ENCODE results near the gene BPTF. TPM values are rescaled to one million over a fixed set of nuclear protein-coding genes. Genes with fewer than 3 reads are reported as not detected.

Gene BPTF
- total and polyA plus RNA-seq, 2 of the 8 experiments (the other 6 are each of a cell fraction or from before 2014, with no cell fraction given) = 107 to 228 TPM

- TF ChIP-seq USF2 (IDR thresholded peaks at IDR 0.05; ENCODE audit: low read length) (no peak), RAD21 (IDR thresholded peaks at IDR 0.05 in 1 of 2, conservative IDR thresholded peaks at IDR 0.05 in 1 of 2; ENCODE audit: low read depth in 2 of 2, low read length in 2 of 2) (no peak), CHD7 (IDR thresholded peaks at IDR 0.05; ENCODE audit: insufficient replicate concordance, low read length) (no peak), EP300 (IDR thresholded peaks at IDR 0.05; ENCODE audit: borderline replicate concordance in 1 of 2, low read depth in 2 of 2, low read length in 2 of 2) (no peak), CTBP2 (IDR thresholded peaks at IDR 0.05; ENCODE audit: borderline replicate concordance, insufficient read depth, insufficient read length, low read length) (no peak), CREB1 (IDR thresholded peaks at IDR 0.05) (no peak)
Observed at GRCh38 chr17:67818110-67819002, 6.9 kb upstream of the BPTF start (continued).
